Mammary epithelial cell (primary cell): ENCODE measurements around the gene ELL2.

Source experiments
- CTCF ChIP-seq, 2 donors: IDR thresholded peaks in 1 of 2; conservative IDR thresholded peaks in 1 of 2; 2 replicates each; pipeline ENCODE4 v1.5.1; 2011 to 2012; ENCODE audit warnings: inconsistent platforms in 2 of 2, low read length in 2 of 2, mild to moderate bottlenecking in 2 of 2, control low read depth in 1 of 2, low read depth in 1 of 2; ENCODE audit not compliant: insufficient read depth in 1 of 2; ENCODE audit errors: extremely low read depth in 1 of 2
- EZH2 ChIP-seq: IDR thresholded peaks from 2 replicates; pipeline ENCODE4 v1.6.1; 2012; ENCODE audit warnings: low read length, inconsistent platforms, borderline replicate concordance

GRCh38 chr5:95861221-95861863 lies 100.3 kb downstream of the ELL2 start:
- TF ChIP-seq CTCF (conservative IDR thresholded peaks at IDR 0.05 in 1 of 2, IDR thresholded peaks at IDR 0.05 in 1 of 2; ENCODE audit: extremely low read depth in 1 of 2, insufficient read depth in 1 of 2, low read depth in 1 of 2, low read length in 2 of 2) (no peak), EZH2 (no peak)
